AML-193 (cell line): ENCODE measurements around the gene MADD.
"Not testable (repeated sequence)": the region's sequence is repeated elsewhere in the genome, so short reads cannot be mapped to it uniquely, and the experiment has no call there.

Experiments used
- DNase-seq, 2 experiments: peaks; one replicate each; lab custom pipeline; 2025; lab: John Stamatoyannopoulos, UW

MADD gene

GRCh38 chr11:47318166-47318565, 48.2 kb downstream of the MADD start:
- no peak for DNase-seq

- DNase-seq = no peak
These were observed 54.6 kb downstream of the MADD start for GRCh38 chr11:47324520-47324919.

GRCh38 chr11:47325271-47326041, 55.5 kb downstream of the MADD start:
- no peak for DNase-seq

- no peak for DNase-seq
These were observed 56.3 kb downstream of the MADD start for GRCh38 chr11:47326198-47326597.

- DNase-seq = no peak
These were observed 57.1 kb downstream of the MADD start for GRCh38 chr11:47327025-47327424.

GRCh38 chr11:47327949-47328348, 58.0 kb downstream of the MADD start:
- no peak for DNase-seq

GRCh38 chr11:47328449-47329390, 58.8 kb downstream of the MADD start:
- no peak for DNase-seq

GRCh38 chr11:47329431-47329986, 59.6 kb downstream of the MADD start:
- no peak for DNase-seq

- no peak for DNase-seq
These were observed 60.3 kb downstream of the MADD start for GRCh38 chr11:47329987-47330931.

GRCh38 chr11:47331454-47332302, 61.7 kb downstream of the MADD start:
- no peak for DNase-seq

GRCh38 chr11:47332303-47332711, 62.4 kb downstream of the MADD start:
- no peak for DNase-seq

GRCh38 chr11:47332791-47333525, 63.0 kb downstream of the MADD start:
- DNase-seq = no peak

- no peak for DNase-seq
These were observed 63.6 kb downstream of the MADD start for GRCh38 chr11:47333526-47333845.

- no peak for DNase-seq
These were observed 64.0 kb downstream of the MADD start for GRCh38 chr11:47333886-47334443.

- not testable (repeated sequence) for DNase-seq
These were observed 64.9 kb downstream of the MADD start for GRCh38 chr11:47334699-47335411.

- DNase-seq = no peak
These were observed 65.8 kb downstream of the MADD start for GRCh38 chr11:47335733-47336132.

GRCh38 chr11:47336595-47336994, 66.7 kb downstream of the MADD start:
- DNase-seq = no peak

- no peak for DNase-seq
These were observed 67.4 kb downstream of the MADD start for GRCh38 chr11:47337229-47337924.
